K562 (cell line): ENCODE data around the gene SBNO1. TPM values are rescaled to one million over a fixed set of nuclear protein-coding genes. Genes with fewer than 3 reads are reported as not detected.
A peak's percentile ranks its signal among the peaks of the same experiment; 100 is the strongest.

Source experiments
- CGGBP1 ChIP-seq: fragments of 250-450 bp; sonication (Bioruptor Pico); IDR thresholded peaks from 2 replicates; pipeline ENCODE4 v1.9.0; 2021; ENCODE audit warnings: mild to moderate bottlenecking
- CREB3L1 ChIP-seq: fragments of 450-650 bp; IDR thresholded peaks from 2 replicates; pipeline ENCODE4 v1.6.1; 2014; ENCODE audit warnings: low read depth, mild to moderate bottlenecking, moderate library complexity, borderline replicate concordance
- ETV1 ChIP-seq: fragments of 450-650 bp; conservative IDR thresholded peaks from 2 replicates; pipeline ENCODE4 v1.6.1; 2016; ENCODE audit warnings: missing genetic modification characterization, control low read depth, low read depth, missing compliant biosample characterization
- FOS ChIP-seq: IDR thresholded peaks from 3 replicates; pipeline ENCODE4 v1.6.1; 2011; ENCODE audit not compliant: insufficient read length; ENCODE audit errors: extremely low read depth
- GTF3C2 ChIP-seq: IDR thresholded peaks from 3 replicates; pipeline ENCODE4 v1.6.1; 2011; ENCODE audit warnings: borderline replicate concordance, mild to moderate bottlenecking, moderate library complexity; ENCODE audit not compliant: insufficient read length; ENCODE audit errors: extremely low read depth
- HMGXB4 ChIP-seq: sonication (generic); formaldehyde crosslinking; IDR thresholded peaks from 2 replicates; pipeline ENCODE4 v1.8.1; 2023; ENCODE audit warnings: mild to moderate bottlenecking, missing genetic modification reagents
- KHSRP ChIP-seq: fragments of 450-650 bp; IDR thresholded peaks from 2 replicates; pipeline ENCODE4 v1.6.1; 2017
- MCM3 ChIP-seq: fragments of 450-650 bp; IDR thresholded peaks from 2 replicates; pipeline ENCODE4 v1.6.1; 2016
- MEIS2 ChIP-seq: fragments of 450-650 bp; IDR thresholded peaks from 2 replicates; pipeline ENCODE4 v1.6.1; 2014; ENCODE audit warnings: mild to moderate bottlenecking; ENCODE audit not compliant: partially characterized antibody
- NFE2L1 ChIP-seq: fragments of 450-650 bp; IDR thresholded peaks from 2 replicates; pipeline ENCODE4 v1.6.1; 2016; ENCODE audit warnings: missing genetic modification characterization, low read depth, mild to moderate bottlenecking, missing compliant biosample characterization, moderate library complexity, borderline replicate concordance
- PREB ChIP-seq: sonication (generic); formaldehyde crosslinking; IDR thresholded peaks from 2 replicates; pipeline ENCODE4 v1.8.1; 2023; ENCODE audit warnings: mild to moderate bottlenecking, missing genetic modification reagents
- TFAM ChIP-seq: fragments of 250-450 bp; sonication (Bioruptor Pico); conservative IDR thresholded peaks from 2 replicates; pipeline ENCODE4 v1.5.0; 2021; ENCODE audit warnings: mild to moderate bottlenecking, moderate library complexity
- U2AF1 ChIP-seq: fragments of 200-400 bp; formaldehyde crosslinking; optimal IDR thresholded peaks from 2 replicates; pipeline ENCODE3; 2017; ENCODE audit warnings: mild to moderate bottlenecking, low read depth, low read length, moderate library complexity
- ZBTB17 ChIP-seq: fragments of 450-650 bp; formaldehyde crosslinking; IDR thresholded peaks from 2 replicates; pipeline ENCODE4 v1.4.0; 2020; ENCODE audit warnings: mild to moderate bottlenecking
- ZMIZ1 ChIP-seq, 2 experiments: fragments of 150-350 bp in 1 of 2; IDR thresholded peaks; 2 replicates each; pipeline ENCODE4 v1.6.1; 2012 to 2016; ENCODE audit warnings: low read depth in 2 of 2, low read length in 2 of 2, mild to moderate bottlenecking in 1 of 2, moderate library complexity in 1 of 2
- polyA plus RNA-seq, 8 experiments: library from polyadenylated mRNA; depleted of rRNA in 4 of 8; stranded (reverse) in 5 of 8; unstranded in 3 of 8; fragments of >200 nt; fragmentation: Nextera tagmentation in 2 of 8; fragmentation: Illumina TruSeq in 1 of 8; extraction: Ambion mirVana in 2 of 8; extraction: Trizol in 1 of 8; gene quantifications; 2 replicates each; pipeline versions ENCODE4 v1.2.1 to v1.2.3, GENCODE V29; 2011 to 2014; ENCODE audit warnings: inconsistent platforms in 1 of 8, missing spikeins in 1 of 8
- total RNA-seq, 7 experiments: library from RNA; depleted of rRNA in 6 of 7; stranded (reverse); fragments of >200 nt in 6 of 7; fragmentation: Illumina TruSeq in 2 of 7; extraction: Trizol in 2 of 7; gene quantifications; 2 replicates each; pipeline versions ENCODE4 v1.2.1 to v1.2.3, GENCODE V29; 2011 to 2021; ENCODE audit warnings: low replicate concordance in 1 of 7

Gene SBNO1
- total and polyA plus RNA-seq, 9 of the 15 experiments (the other 6 are each of a cell fraction or from before 2014, with no cell fraction given), result 14.9 to 77.1 (median 35.9) TPM

- TF ChIP-seq CREB3L1 (0 out of 2 replicates have a peak, but pooled peaks have one; percentile 19), GTF3C2 (no peak), U2AF1 (no peak), HMGXB4 (CRISPR knock-in tag) (no peak), NFE2L1 (no peak), PREB (CRISPR knock-in tag) (peak; percentile 47; the same call in 1 of the 2 replicates), KHSRP (0 out of 2 replicates have a peak, but pooled peaks have one; percentile 37), FOS (no peak), CGGBP1 (no peak), ETV1 (tag) (peak; percentile 16; the same call in 1 of the 2 replicates), TFAM (no peak), MCM3 (no peak), ZMIZ1 (IDR thresholded peaks at IDR 0.05; ENCODE audit: low read depth in 2 of 2, low read length in 2 of 2) (peak in 1 of 2 experiments; percentile 88; a peak in 2 of 4 replicates), ZBTB17 (0 out of 2 replicates have a peak, but pooled peaks have one; percentile 14), MEIS2 (peak; percentile 40)
These were observed 23.7 kb upstream of the SBNO1 start (continued) for GRCh38 chr12:123388177-123388950.
